Measurements from ENCODE around the gene HAUS7. TPM values are rescaled to one million over a fixed set of nuclear protein-coding genes. Genes with fewer than 3 reads are reported as not detected.

Gene HAUS7
- total and polyA plus RNA-seq, 4 donors, result 11.3 to 42.9 (median 28.0) TPM

DNA sequence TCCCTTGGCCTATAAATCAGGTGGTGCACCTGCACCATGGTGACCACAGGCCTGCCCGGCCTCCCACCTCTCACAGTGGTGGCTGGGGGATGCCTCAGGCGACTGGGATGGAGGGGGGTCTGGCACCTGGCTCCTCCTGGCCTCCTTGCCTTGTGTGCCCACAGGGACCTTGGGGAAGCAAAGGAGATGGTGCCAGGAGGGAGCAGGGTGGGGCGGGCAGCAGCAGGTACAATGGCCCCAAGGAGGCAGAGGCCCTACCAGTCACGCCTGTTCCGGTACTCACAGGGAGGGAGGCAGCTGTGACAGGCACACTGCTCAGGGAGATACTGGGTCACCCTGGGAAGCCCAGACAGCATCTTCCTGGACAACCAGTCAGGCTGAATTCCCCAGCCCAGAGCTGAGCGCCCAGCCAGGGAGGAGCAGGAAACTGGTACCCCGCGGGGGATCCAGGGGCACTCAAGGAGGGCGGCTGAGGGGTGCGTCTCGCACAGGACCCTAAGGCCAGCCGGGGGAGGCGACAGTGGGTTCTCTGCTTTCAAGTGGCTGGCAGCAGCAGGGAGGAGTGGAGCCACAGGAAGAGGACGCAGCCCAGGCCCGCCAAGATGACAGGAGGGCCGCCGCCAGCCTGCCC, 23.3 kb downstream of the HAUS7 start:
- Histone ChIP-seq H3K4me3 (no peak overlapping the region), H3K27me3 (ENCODE audit: control insufficient read depth in 3 of 3, insufficient read depth in 3 of 3, low read length in 2 of 3) (no peaks in the 10 kb centered on the region), H3K36me3 (ENCODE audit: control insufficient read depth in 4 of 4, insufficient read depth in 4 of 4, low read length in 4 of 4) (peaks cover 0 to 1% (median 0%) of the 10 kb centered on the region in 4 donors), H3K27ac (ENCODE audit: low read depth in 1 of 2, low read length in 1 of 2) (no peak overlapping the region), H3K9me3 (ENCODE audit: control insufficient read depth in 4 of 4, insufficient read depth in 3 of 4, low read length in 3 of 4) (no peaks in the 10 kb centered on the region), H3K9ac (ENCODE audit: insufficient read depth in 1 of 2, low read length in 2 of 2) (no peak overlapping the region), H3K4me1 (ENCODE audit: control insufficient read depth in 5 of 5, insufficient read depth in 5 of 5, low read length in 5 of 5) (no peaks in the 10 kb centered on the region)
- no peak for DNase-seq
- ATAC-seq (ENCODE audit: insufficient read depth, low FRiP score), result no peak
- TF ChIP-seq, protein P1, sequence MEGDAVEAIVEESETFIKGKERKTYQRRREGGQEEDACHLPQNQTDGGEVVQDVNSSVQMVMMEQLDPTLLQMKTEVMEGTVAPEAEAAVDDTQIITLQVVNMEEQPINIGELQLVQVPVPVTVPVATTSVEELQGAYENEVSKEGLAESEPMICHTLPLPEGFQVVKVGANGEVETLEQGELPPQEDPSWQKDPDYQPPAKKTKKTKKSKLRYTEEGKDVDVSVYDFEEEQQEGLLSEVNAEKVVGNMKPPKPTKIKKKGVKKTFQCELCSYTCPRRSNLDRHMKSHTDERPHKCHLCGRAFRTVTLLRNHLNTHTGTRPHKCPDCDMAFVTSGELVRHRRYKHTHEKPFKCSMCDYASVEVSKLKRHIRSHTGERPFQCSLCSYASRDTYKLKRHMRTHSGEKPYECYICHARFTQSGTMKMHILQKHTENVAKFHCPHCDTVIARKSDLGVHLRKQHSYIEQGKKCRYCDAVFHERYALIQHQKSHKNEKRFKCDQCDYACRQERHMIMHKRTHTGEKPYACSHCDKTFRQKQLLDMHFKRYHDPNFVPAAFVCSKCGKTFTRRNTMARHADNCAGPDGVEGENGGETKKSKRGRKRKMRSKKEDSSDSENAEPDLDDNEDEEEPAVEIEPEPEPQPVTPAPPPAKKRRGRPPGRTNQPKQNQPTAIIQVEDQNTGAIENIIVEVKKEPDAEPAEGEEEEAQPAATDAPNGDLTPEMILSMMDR (IDR thresholded peaks at IDR 0.05; ENCODE audit: control extremely low read depth, extremely low read depth), result no peak
- WGBS, 2 donors, result 88 to 92% methylated on average over 14 to 17 of the region's 17 CpGs

DNA sequence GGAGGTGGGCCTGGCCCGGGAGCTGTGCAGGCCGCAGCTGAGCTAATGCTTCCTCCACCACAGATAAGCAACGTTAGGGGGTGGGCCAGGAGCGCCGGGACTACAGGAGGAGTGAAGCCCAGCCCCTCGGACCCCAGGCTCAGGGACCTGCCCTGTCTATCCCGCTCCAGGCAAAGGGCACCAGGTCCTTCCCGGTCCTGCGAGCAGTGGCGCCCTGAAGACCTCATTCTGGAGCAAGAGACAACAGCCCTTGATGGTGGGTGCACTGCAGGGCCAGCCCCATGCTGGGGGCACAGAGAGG, 23.8 kb downstream of the HAUS7 start:
- Histone ChIP-seq H3K9ac (ENCODE audit: insufficient read depth in 1 of 2, low read length in 2 of 2) (no peak overlapping the region), H3K27me3 (ENCODE audit: control insufficient read depth in 3 of 3, insufficient read depth in 3 of 3, low read length in 2 of 3) (no peaks in the 10 kb centered on the region), H3K4me1 (ENCODE audit: control insufficient read depth in 5 of 5, insufficient read depth in 5 of 5, low read length in 5 of 5) (no peaks in the 10 kb centered on the region), H3K9me3 (ENCODE audit: control insufficient read depth in 4 of 4, insufficient read depth in 3 of 4, low read length in 3 of 4) (no peaks in the 10 kb centered on the region), H3K4me3 (no peak overlapping the region), H3K36me3 (ENCODE audit: control insufficient read depth in 4 of 4, insufficient read depth in 4 of 4, low read length in 4 of 4) (peaks cover 0 to 1% (median 0%) of the 10 kb centered on the region in 4 donors), H3K27ac (ENCODE audit: low read depth in 1 of 2, low read length in 1 of 2) (no peak overlapping the region)
- TF ChIP-seq, protein P1 (IDR thresholded peaks at IDR 0.05; ENCODE audit: control extremely low read depth, extremely low read depth), result no peak
- DNase-seq (no peak), ATAC-seq (ENCODE audit: insufficient read depth, low FRiP score) (no peak)
- 80% methylated on average over 6 to 10 of the region's 10 CpGs for WGBS, 2 donors

DNA sequence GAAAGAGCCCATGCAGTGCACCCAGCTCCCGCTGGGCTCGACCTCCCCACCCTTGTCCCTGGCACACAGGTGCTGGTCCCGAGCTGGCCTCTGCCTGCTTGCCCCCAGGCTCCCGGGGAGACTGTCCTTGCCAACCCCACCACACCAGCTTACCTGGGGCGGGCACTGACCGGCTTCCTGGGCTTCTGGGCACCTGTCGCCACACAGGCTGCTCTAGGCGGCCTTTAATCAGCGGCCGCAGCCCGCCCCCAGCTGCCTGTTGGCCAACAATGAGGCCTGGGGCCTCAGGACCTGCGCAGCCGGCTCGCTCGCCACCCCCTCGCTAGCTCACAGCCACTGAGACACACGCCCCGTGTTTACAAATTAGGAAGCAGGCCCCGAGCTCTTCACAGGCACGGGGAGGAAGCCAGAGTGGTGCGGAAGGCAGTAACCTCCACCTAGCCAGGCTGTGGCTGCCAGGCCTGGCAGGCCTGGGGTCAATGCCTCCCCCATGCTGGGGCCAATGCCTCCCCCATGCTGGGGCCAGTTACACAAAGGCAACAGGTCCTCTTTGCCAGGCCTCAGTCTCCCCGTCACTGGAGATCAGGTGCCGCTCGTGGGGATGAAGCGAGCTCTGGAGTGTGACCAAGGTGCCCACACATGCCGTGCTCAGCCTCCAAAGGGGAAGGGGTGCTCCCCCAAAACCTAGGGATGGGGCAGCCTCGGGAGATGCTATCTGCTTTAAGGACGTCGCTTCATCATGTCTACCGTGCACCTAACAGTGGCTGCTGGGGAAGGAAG, 24.3 kb downstream of the HAUS7 start, which contains the start of gene TREX2:
TSS of gene TREX2 (minus strand) at position 201 of the 780 bp plus-strand sequence. CDS start 626 bp downstream, outside the sequence.
- Histone ChIP-seq H3K4me3 (no peak within 1 kb of the TSS), H3K4me1 (ENCODE audit: control insufficient read depth in 5 of 5, insufficient read depth in 5 of 5, low read length in 5 of 5) (no peaks in the 10 kb centered on the region), H3K9ac (ENCODE audit: insufficient read depth in 1 of 2, low read length in 2 of 2) (no peak within 1 kb of the TSS), H3K27ac (ENCODE audit: low read depth in 1 of 2, low read length in 1 of 2) (no peak within 1 kb of the TSS), H3K9me3 (ENCODE audit: control insufficient read depth in 4 of 4, insufficient read depth in 3 of 4, low read length in 3 of 4) (no peaks in the 10 kb centered on the region), H3K27me3 (ENCODE audit: control insufficient read depth in 3 of 3, insufficient read depth in 3 of 3, low read length in 2 of 3) (no peaks in the 10 kb centered on the region), H3K36me3 (ENCODE audit: control insufficient read depth in 4 of 4, insufficient read depth in 4 of 4, low read length in 4 of 4) (peaks cover 0 to 1% (median 0%) of the 10 kb centered on the region in 4 donors)
- WGBS, 2 donors, result 74 to 81% methylated on average over 16 to 30 of the region's 30 CpGs
- ATAC-seq (ENCODE audit: insufficient read depth, low FRiP score), result no peak
- TF ChIP-seq, protein P1 (IDR thresholded peaks at IDR 0.05; ENCODE audit: control extremely low read depth, extremely low read depth), result no peak
- no peak for DNase-seq

All from lung (tissue), 12 donors.